SK-N-SH (cell line): ENCODE data around the gene UVRAG. TPM values are rescaled to one million over a fixed set of nuclear protein-coding genes. Genes with fewer than 3 reads are reported as not detected.

Experiments
- CTCF ChIA-PET: fragments of 300-600, 350-600 bp; formaldehyde crosslinking; extraction: SDS; loops from one replicate; lab custom pipeline; 2021; lab: Yijun Ruan, JAX
- POLR2A ChIA-PET: fragments of 350-600 bp; sonication (Branson Sonifier 250); formaldehyde crosslinking; extraction: SDS; loops from one replicate; lab custom pipeline; 2020; ENCODE audit warnings: antibody characterized with exemption, inconsistent platforms; lab: Yijun Ruan, JAX
- DNase-seq: peaks from one replicate; pipeline ENCODE4 v3.0.0; 2012
- H2AFZ ChIP-seq: fragments of 200-600 bp; sonication (generic); 2 replicates; pipeline ENCODE4 v1.8.1; 2016; ENCODE audit warnings: antibody characterized with exemption, mild to moderate bottlenecking, low read depth
- H3F3A ChIP-seq: fragments of 200-600 bp; sonication (generic); replicated peaks from 2 replicates; pipeline ENCODE3; 2016; ENCODE audit warnings: antibody characterized with exemption, mild to moderate bottlenecking; ENCODE audit not compliant: insufficient read depth
- H3K27ac ChIP-seq, 2 experiments: fragments of 200-500 bp in 1 of 2; fragments of 200-600 bp in 1 of 2; sonication (Bioruptor generic) in 1 of 2; sonication (generic), shearing (Covaris generic) in 1 of 2; 2 replicates each; pipeline versions ENCODE4 v1.5.1 to v1.6.1; 2014 to 2016; ENCODE audit warnings: low read depth in 2 of 2, inconsistent platforms in 1 of 2, low read length in 1 of 2, mild to moderate bottlenecking in 1 of 2, mixed read lengths in 1 of 2
- H3K27me3 ChIP-seq: fragments of 200-600 bp; sonication (generic), shearing (Covaris generic); 2 replicates; pipeline ENCODE4 v1.6.1; 2016; ENCODE audit warnings: mixed run types; ENCODE audit not compliant: insufficient read depth
- H3K36me3 ChIP-seq, 2 experiments: fragments of 200-500 bp in 1 of 2; fragments of 200-600 bp in 1 of 2; sonication (Bioruptor generic) in 1 of 2; sonication (generic) in 1 of 2; replicated peaks in 1 of 2; 2 replicates each; pipeline versions ENCODE3 to v1.5.1; 2014 to 2016; ENCODE audit warnings: low read length in 1 of 2, mild to moderate bottlenecking in 1 of 2; ENCODE audit not compliant: insufficient read depth in 2 of 2, control insufficient read depth in 1 of 2
- H3K4me1 ChIP-seq, 2 experiments: fragments of 200-500 bp in 1 of 2; fragments of 200-600 bp in 1 of 2; sonication (Bioruptor generic) in 1 of 2; sonication (generic), shearing (Covaris generic) in 1 of 2; 2 replicates each; pipeline versions ENCODE4 v1.5.1 to v1.6.1; 2014 to 2016; ENCODE audit warnings: low read depth in 1 of 2, low read length in 1 of 2, mixed run types in 1 of 2; ENCODE audit not compliant: insufficient read depth in 2 of 2, control insufficient read depth in 1 of 2
- H3K4me2 ChIP-seq: fragments of 200-600 bp; sonication (generic), shearing (Covaris generic); 2 replicates; pipeline ENCODE4 v1.6.1; 2017; ENCODE audit warnings: mixed run types
- H3K4me3 ChIP-seq, 2 experiments: fragments of 200-500 bp in 1 of 2; fragments of 200-600 bp in 1 of 2; sonication (Bioruptor generic) in 1 of 2; sonication (generic), shearing (Covaris generic) in 1 of 2; 2 replicates each; pipeline versions ENCODE4 v1.5.1 to v1.8.1; 2014 to 2016; ENCODE audit warnings: low read depth in 2 of 2, inconsistent platforms in 1 of 2, low read length in 1 of 2, mild to moderate bottlenecking in 1 of 2, mixed read lengths in 1 of 2, moderate library complexity in 1 of 2
- H3K79me2 ChIP-seq: fragments of 200-600 bp; sonication (generic); 2 replicates; pipeline ENCODE4 v1.8.1; 2017; ENCODE audit warnings: mild to moderate bottlenecking; ENCODE audit not compliant: insufficient read depth
- H3K9ac ChIP-seq: fragments of 200-600 bp; sonication (generic); 2 replicates; pipeline ENCODE4 v1.6.1; 2017; ENCODE audit warnings: mixed run types
- H3K9me2 ChIP-seq: fragments of 200-600 bp; sonication (generic); 2 replicates; pipeline ENCODE4 v1.6.1; 2017; ENCODE audit warnings: mixed run types
- H3K9me3 ChIP-seq: fragments of 200-600 bp; sonication (generic); 2 replicates; pipeline ENCODE4 v1.6.1; 2017; ENCODE audit warnings: mixed run types, mild to moderate bottlenecking, moderate library complexity
- H4K20me1 ChIP-seq: fragments of 200-600 bp; sonication (generic); 2 replicates; pipeline ENCODE4 v1.6.1; 2017; ENCODE audit warnings: mild to moderate bottlenecking, mixed run types; ENCODE audit not compliant: insufficient read depth
- CTCF ChIP-seq: fragments of 200-600 bp; sonication (generic); IDR thresholded peaks from 2 replicates; pipeline ENCODE4 v1.6.1; 2017; ENCODE audit warnings: antibody characterized with exemption, mild to moderate bottlenecking, moderate library complexity
- ELF1 ChIP-seq: IDR thresholded peaks from 2 replicates; pipeline ENCODE4 v1.4.0; 2012
- EP300 ChIP-seq, 2 experiments: IDR thresholded peaks; 2 replicates each; pipeline versions ENCODE4 v1.4.0 to v1.6.1; 2012; ENCODE audit warnings: borderline replicate concordance in 1 of 2, low read depth in 1 of 2, low read length in 1 of 2
- EZH2phosphoT487 ChIP-seq: fragments of 200-600 bp; sonication (generic); IDR thresholded peaks from 2 replicates; pipeline ENCODE4 v1.6.1; 2017; ENCODE audit warnings: low read depth, mixed run types, mild to moderate bottlenecking, antibody characterized with exemption, moderate library complexity, borderline replicate concordance
- FOSL2 ChIP-seq: IDR thresholded peaks from 2 replicates; pipeline ENCODE4 v1.4.0; 2012; ENCODE audit warnings: low read depth, mild to moderate bottlenecking, moderate library complexity, borderline replicate concordance
- GATA2 ChIP-seq: sonication (generic); formaldehyde crosslinking; IDR thresholded peaks from 2 replicates; pipeline ENCODE4 v1.5.0; 2020; ENCODE audit warnings: mild to moderate bottlenecking, missing genetic modification reagents
- JUND ChIP-seq: IDR thresholded peaks from 2 replicates; pipeline ENCODE4 v1.4.0; 2012
- MXI1 ChIP-seq: IDR thresholded peaks from 2 replicates; pipeline ENCODE4 v1.6.1; 2012; ENCODE audit warnings: mild to moderate bottlenecking, low read depth, low read length, improper control_type of control experiment
- RCOR1 ChIP-seq: fragments of 150-350 bp; IDR thresholded peaks from 2 replicates; pipeline ENCODE4 v1.6.1; 2017; ENCODE audit warnings: antibody characterized with exemption, low read length
- REST ChIP-seq: IDR thresholded peaks from 2 replicates; pipeline ENCODE4 v1.6.1; 2012; ENCODE audit warnings: mild to moderate bottlenecking, low read depth, low read length, moderate library complexity
- RFX5 ChIP-seq: IDR thresholded peaks from 2 replicates; pipeline ENCODE4 v1.6.1; 2012; ENCODE audit warnings: mild to moderate bottlenecking, improper control_type of control experiment, low read length
- SIN3A ChIP-seq: IDR thresholded peaks from 2 replicates; pipeline ENCODE4 v1.6.1; 2012; ENCODE audit warnings: low read depth, mild to moderate bottlenecking, low read length, moderate library complexity, borderline replicate concordance
- TEAD4 ChIP-seq: IDR thresholded peaks from 2 replicates; pipeline ENCODE4 v1.4.0; 2012; ENCODE audit warnings: mild to moderate bottlenecking, borderline replicate concordance; ENCODE audit not compliant: insufficient read depth
- USF1 ChIP-seq: IDR thresholded peaks from 2 replicates; pipeline ENCODE4 v1.4.0; 2012; ENCODE audit warnings: low read depth, borderline replicate concordance
- USF2 ChIP-seq: fragments of 150-350 bp; IDR thresholded peaks from 2 replicates; pipeline ENCODE4 v1.6.1; 2017; ENCODE audit warnings: antibody characterized with exemption, low read length, low read depth, borderline replicate concordance
- ZBTB33 ChIP-seq: IDR thresholded peaks from 2 replicates; pipeline ENCODE4 v1.4.0; 2012; ENCODE audit warnings: low read depth, borderline replicate concordance
- WGBS: methylation state at CpG from one replicate; pipeline ENCODE4 v1.1.6; 2017; ENCODE audit warnings: low lambda C conversion rate; 5-methylcytosine and 5-hydroxymethylcytosine counted together
- polyA plus RNA-seq, 3 experiments: library from polyadenylated mRNA; depleted of rRNA; stranded (reverse); fragments of >200 nt; gene quantifications; 2 replicates each; pipeline ENCODE4 v1.2.3, GENCODE V29; 2012

The UVRAG gene
- polyA plus RNA-seq, 1 of the 3 experiments (the other 2 are of a cell fraction): 5.8 TPM

GRCh38 chr11:75911459-75911858, 96.4 kb downstream of the UVRAG start (continued):
- TF ChIP-seq CTCF (no peak), MXI1 (no peak), JUND (no peak), RCOR1 (no peak), USF2 (no peak), ZBTB33 (no peak), RFX5 (no peak)

- Histone ChIP-seq H4K20me1 (no peaks in the 10 kb centered on the region), H3K4me3 (no peak overlapping the region), H2AFZ (no peak overlapping the region), H3F3A (no peaks in the 10 kb centered on the region), H3K9me2 (no peaks in the 10 kb centered on the region), H3K36me3 (peaks cover 3% of the 10 kb centered on the region in 2 experiments), H3K4me1 (no peaks in the 10 kb centered on the region; a peak in 1 of 4 replicates), H3K79me2 (no peaks in the 10 kb centered on the region), H3K9ac (no peak overlapping the region), H3K9me3 (no peaks in the 10 kb centered on the region), H3K27ac (no peak overlapping the region), H3K27me3 (no peaks in the 10 kb centered on the region), H3K4me2 (no peak overlapping the region)
- POLR2A ChIA-PET: no interaction called here
- DNase-seq: no peak
- TF ChIP-seq ELF1: no peak
- TF ChIP-seq FOSL2: no peak
- TF ChIP-seq EZH2phosphoT487: no peak
- TF ChIP-seq EP300 (IDR thresholded peaks at IDR 0.05; ENCODE audit: borderline replicate concordance in 1 of 2, low read depth in 1 of 2, low read length in 1 of 2): no peak
- no peak for TF ChIP-seq TEAD4
- TF ChIP-seq REST: no peak
- no peak for TF ChIP-seq GATA2
- no peak for TF ChIP-seq SIN3A
- TF ChIP-seq USF1: no peak
- CTCF ChIA-PET: no interaction called here
- WGBS: 90% methylated on average over 2 of the region's 2 CpGs
Measured at GRCh38 chr11:75913984-75914383, 99.0 kb downstream of the UVRAG start.
